AG10803 (cell line): ENCODE data around the gene SHROOM3.

Experiments used
- DNase-seq: peaks from one replicate; pipeline ENCODE4 v3.0.0; 2010; ENCODE audit warnings: low read depth
- H3K4me3 ChIP-seq: 2 replicates; pipeline ENCODE4 v1.5.1; 2011; ENCODE audit warnings: mild to moderate bottlenecking, low read length, control low read depth
- TF ChIP-seq, protein P1 (sequence below): conservative IDR thresholded peaks from 2 replicates; pipeline ENCODE4 v1.5.1; 2011; ENCODE audit warnings: mild to moderate bottlenecking, low read length, control low read depth, inconsistent platforms

SHROOM3 gene

DNA sequence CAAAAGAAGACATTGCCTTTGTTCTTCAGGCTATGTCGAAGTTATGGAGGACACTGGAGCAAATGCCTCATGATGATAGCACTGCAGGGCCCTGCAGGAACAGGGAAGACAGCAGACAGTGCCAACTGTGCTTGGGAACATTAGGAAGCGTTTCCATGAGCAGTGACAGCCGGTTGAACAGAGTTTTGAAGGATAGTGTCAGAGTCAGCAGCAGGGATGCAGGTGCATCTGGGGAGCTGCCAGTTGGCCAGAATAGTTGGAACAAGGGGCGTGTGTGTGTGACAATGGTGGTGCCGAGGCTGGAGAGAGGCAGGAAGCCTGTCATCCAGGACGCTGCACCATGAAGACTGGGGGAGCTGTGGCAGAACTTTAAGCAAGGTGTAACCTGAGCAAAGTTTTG, 88.6 kb downstream of the SHROOM3 start:
- DNase-seq: no peak
- no peak overlapping the region for H3K4me3 ChIP-seq
- TF ChIP-seq, protein P1, sequence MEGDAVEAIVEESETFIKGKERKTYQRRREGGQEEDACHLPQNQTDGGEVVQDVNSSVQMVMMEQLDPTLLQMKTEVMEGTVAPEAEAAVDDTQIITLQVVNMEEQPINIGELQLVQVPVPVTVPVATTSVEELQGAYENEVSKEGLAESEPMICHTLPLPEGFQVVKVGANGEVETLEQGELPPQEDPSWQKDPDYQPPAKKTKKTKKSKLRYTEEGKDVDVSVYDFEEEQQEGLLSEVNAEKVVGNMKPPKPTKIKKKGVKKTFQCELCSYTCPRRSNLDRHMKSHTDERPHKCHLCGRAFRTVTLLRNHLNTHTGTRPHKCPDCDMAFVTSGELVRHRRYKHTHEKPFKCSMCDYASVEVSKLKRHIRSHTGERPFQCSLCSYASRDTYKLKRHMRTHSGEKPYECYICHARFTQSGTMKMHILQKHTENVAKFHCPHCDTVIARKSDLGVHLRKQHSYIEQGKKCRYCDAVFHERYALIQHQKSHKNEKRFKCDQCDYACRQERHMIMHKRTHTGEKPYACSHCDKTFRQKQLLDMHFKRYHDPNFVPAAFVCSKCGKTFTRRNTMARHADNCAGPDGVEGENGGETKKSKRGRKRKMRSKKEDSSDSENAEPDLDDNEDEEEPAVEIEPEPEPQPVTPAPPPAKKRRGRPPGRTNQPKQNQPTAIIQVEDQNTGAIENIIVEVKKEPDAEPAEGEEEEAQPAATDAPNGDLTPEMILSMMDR: no peak

DNA sequence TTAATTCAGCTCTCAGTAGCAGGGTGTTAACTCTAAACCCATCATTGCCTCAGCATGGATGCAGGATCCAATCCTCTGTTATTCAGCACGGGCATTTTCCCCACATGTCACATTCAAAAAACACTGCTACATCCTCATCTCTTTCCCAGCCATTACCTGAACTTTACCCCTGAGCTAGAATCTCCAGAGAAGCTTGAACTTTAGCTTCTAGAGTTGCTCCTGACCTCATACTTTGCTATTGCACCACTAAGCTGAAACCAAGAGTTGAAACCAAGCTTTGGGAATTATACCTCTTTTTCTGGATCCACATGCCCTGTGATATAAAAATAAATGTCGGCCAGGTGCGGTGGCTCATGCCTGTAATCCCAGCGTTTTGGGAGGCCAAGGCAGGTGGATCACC, 90.7 kb downstream of the SHROOM3 start:
- no peak overlapping the region for H3K4me3 ChIP-seq
- no peak for DNase-seq
- TF ChIP-seq, protein P1: no peak

DNA sequence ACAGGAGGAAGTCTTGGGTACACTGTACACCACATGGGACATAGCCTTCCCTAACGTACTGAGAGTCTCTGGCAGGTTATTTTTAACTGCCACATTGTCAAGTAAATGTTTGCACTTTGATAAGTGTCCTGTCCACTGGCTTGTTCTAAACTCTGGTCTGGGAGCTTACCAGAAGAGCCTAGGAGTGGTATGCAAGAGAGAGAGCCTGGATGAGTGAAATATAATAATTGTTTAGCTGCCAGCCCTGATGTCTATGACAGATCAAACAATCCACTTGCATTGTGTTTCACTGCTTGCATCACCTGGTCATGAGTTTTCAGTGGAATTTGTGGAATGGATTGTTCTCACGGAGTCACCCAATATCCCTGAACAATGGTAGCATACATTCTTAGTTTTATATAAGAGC, 91.6 kb downstream of the SHROOM3 start:
- no peak overlapping the region for H3K4me3 ChIP-seq
- TF ChIP-seq, protein P1: no peak
- DNase-seq: peak; percentile 73

DNA sequence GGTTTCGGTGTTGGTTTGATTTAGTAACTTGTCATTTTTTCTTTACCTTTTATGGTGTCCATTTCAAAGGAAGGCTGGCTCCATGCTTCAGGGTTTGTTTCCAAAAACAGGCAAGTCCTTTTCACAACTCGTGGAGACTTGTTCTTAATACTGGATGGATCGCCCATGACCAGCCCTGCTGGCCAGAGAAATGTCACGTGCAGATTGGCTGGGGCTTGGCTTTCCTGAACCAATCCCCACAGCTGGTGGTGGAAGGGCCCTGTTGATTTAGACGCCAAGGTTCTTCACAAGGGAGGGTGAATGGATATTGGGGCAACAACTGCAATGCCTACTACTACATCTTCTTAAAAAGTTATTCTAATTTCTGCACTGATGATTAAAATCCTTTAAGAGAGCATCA, 92.6 kb downstream of the SHROOM3 start:
- DNase-seq: no peak
- H3K4me3 ChIP-seq: no peak overlapping the region
- TF ChIP-seq, protein P1: no peak

DNA sequence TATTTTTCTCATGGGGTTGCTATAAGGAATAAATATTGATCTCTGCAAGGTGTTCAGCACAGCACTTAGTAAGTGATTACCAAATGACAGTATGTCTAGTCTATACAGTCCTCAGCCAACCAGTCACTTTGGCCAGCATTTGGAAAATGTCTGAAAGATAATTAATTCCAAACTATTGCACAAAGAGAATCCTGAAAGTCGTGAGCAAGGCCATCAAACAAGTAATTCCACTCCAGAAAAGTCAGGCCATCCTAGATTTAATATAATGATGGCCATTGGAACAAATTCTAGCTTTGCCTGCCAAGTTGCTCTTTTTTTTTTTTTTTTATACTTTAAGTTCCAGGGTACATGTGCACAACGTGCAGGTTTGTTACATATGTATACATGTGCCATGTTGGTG, 96.6 kb downstream of the SHROOM3 start:
- DNase-seq: no peak
- TF ChIP-seq, protein P1: no peak

DNA sequence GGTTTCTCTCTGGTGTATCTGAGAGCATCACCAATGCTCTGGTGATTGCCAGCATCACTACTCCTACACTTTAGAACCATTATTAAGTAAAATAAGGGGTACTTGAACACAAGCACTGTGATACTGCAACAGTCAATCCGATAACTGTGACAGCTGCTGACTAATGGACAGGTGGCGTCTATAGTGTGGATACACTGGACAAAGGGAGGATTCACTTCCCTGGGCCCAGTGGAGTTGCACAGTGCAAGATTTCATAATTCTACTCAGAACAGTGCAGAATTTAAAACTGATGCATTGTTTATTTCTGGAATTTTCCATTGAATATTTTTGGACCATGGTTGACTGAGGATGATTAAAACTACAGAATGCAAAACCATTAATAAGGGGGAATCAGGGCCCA, 97.8 kb downstream of the SHROOM3 start:
- TF ChIP-seq, protein P1: no peak

More for the DNA sequence above, 96.6 kb downstream of the SHROOM3 start:
- no peak overlapping the region for H3K4me3 ChIP-seq

DNA sequence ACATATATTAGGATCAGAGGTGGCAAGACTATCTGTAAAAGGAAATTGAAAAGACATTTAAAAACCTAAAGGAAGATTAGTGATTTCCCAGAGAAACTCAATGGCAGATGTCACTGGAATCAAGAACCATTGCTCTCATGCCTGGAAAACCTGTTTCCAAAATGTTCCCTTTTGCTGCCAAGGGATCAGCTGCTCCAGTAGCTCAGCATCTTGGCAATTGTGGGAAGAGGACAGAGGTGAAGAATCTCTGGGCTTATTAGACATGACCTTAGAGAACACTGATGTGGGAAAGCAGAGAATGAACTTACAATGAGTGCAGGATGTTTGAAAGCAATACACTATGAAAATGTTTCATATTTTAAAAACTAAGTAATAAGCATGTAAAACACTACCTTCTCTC, 98.3 kb downstream of the SHROOM3 start:
- no peak for DNase-seq
- TF ChIP-seq, protein P1: no peak
- H3K4me3 ChIP-seq: no peak overlapping the region

More for the DNA sequence above, 97.8 kb downstream of the SHROOM3 start:
- H3K4me3 ChIP-seq: no peak overlapping the region
- DNase-seq: no peak
